SKM-1 treated with dmso at 0.1 percent for 144 hours (cell line): ENCODE measurements around the gene EPB41L2.
"Not testable (repeated sequence)": the region's sequence is repeated elsewhere in the genome, so short reads cannot be mapped to it uniquely, and the experiment has no call there.

Experiments
- DNase-seq: peaks from one replicate; lab custom pipeline; 2025; ENCODE audit not compliant: unreplicated experiment; lab: John Stamatoyannopoulos, UW

The EPB41L2 gene

DNA sequence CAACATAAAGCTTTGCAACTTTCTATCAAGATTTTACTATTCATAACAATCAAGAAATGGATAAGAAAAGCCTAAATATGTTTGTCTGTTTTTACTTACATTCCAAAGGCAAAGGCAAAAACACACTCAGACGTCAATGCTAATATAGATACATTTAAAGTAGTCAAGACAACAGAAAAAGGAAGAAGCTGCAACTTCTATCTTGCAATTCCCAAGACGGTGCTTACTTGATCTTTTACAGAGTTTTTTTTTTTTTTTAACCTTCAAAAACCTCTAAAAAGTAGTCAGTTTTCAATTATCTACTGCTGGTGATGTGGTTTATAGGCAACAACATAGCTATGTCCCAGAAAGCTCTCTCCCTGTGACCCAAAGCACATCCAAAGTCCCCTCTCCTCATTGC, 58.1 kb downstream of the EPB41L2 start:
- DNase-seq: no peak

DNA sequence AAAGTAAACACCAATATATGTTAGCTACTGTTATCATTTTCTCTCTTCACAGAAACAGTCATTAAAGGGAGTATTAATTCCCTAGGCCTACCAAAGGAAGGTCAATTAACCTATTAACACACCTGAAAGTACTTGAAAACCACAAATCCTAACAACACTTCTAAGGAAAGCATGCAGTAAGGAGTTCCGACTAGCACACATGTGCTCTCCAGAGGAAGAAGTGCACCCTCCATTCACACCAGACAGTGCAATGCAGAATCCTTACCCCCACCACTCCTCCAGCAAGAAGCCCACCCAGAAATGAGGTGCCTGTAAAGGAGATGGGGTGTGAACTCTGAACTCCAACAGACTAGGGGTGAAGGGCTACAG, 58.7 kb downstream of the EPB41L2 start:
- DNase-seq: no peak

DNA sequence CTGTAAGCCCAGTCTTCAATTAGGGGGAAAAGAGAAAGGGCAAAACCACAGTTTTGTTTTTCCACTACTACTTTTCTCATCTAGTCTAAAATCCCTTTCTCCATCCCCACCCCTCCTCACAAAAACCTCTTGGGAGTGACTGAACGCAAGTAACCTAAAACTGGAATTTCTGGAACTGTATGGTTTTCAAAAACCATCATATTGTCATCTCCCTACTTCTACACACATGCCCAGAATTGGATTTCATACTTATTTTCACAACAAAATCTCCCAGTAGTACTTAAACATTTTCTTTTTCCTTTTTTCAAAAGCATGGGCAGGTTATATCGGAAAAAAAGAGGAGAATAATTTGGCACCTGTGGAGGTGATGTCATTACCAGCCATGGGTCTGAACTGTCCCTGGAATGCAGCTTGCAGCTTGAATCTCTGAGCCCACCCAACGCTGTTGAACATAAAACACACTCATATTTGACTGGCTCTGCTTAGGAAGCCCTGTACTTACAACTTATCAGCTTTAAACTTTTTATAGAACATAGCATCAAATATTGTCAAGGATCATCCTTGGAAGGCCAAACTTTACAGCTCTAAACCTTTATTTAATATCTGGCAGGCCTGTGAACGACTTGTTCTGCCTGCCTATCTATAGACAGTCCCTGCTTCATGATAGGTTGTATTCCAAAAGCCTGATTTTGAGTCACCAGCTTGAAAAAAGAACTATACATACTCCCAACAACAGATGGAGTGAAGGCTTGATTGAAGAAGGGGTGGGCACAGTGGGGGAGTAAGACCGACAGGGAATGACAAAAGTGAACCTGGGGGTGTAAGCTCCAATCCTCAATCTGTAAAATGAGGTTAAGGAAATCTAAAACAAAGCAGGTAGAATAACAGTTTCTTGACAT, 59.3 kb downstream of the EPB41L2 start:
- no peak for DNase-seq

DNA sequence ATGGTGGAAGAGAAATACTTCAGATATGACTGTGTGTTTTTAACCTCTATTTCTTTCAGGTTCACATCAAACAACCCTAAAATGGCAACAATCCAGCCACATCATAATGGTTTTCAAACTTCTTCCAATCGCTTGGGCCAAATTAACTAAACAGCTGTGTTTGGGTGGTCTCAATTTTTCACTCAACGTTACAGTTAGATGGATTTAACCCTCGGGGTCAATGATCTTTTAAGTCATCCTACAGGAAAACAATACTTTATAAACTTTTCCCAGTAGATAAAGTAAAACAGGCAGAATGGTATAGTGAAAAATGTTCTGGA, 60.4 kb downstream of the EPB41L2 start:
- no peak for DNase-seq

DNA sequence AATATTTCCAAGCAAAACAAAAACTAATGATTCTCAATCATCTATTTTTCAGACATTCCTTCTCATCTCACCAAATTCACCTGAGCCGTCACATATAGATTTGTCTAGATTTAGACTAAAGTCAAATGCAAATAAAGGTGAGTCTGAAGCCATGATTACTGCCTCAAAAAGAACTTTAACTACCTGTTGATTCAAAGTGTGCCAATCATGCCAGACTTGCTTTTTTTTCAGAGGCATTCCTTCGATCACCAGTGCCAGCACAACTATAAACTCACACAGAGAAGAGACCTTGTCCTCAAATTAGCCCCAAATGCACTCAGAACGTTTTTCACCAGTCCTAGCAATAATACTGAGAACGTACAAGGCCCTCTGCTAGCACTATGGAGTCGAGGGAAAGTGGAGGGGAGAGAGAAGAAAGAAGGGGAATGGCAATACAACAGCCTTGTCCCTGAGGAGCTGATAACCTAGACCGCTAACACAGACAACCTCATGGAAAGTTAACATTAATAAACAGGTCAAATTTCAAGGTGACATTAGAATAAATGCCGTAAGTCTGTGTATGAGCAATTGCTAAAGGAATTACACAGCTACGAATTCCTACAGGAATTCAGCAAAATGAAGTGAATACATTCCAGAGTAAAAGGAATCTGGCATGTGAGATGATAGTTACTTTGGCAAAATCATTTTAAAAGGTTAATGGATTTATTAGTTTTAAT, 60.9 kb downstream of the EPB41L2 start:
- no peak for DNase-seq

DNA sequence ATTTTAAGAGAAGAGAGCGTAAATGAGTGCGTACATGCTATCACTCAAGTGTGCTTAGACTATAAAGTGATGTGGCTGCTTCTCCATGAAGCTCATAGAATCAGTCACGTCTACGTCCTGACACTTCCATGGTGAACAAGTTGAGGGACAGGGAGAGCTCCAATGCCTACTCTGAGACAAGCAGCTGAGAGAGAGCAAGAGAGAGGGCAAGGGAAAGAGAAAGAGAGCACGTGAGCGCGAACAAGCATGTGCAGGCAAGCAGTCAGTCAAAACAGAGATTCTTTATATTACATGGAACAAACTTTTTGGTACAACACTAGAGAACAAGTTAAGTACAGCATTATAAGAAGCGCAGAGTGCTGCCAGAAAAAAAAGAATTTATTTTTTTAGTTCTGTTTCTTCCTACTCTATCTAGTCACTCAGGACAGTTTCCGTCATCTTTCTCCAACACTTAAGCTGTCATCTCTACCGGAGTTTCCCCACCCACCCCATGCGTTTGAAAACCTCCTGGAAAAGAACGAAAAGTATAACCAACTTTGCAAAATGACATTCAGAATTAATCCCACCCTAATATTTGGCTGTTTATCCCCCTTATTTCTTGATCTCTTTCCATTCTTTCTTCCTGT, 61.8 kb downstream of the EPB41L2 start:
- DNase-seq: no peak

DNA sequence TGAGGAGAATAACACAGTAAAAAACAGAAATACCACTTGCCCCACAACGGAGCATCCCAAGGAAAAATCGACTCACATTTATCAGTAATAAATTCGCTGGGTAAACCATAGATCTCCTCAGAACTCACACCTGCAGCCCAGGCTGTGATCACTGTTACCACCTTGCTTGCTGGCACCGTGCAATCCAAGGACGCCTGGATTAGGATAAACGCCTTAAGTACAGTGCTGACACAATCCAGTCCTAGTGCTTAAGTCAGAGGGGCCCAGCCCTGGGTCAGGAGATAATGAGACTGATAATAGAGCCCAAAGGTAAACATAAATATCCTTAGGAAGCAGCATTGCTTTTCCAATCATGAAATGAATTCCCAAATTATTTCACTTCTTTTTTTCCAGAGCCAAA, 62.5 kb downstream of the EPB41L2 start:
- no peak for DNase-seq

DNA sequence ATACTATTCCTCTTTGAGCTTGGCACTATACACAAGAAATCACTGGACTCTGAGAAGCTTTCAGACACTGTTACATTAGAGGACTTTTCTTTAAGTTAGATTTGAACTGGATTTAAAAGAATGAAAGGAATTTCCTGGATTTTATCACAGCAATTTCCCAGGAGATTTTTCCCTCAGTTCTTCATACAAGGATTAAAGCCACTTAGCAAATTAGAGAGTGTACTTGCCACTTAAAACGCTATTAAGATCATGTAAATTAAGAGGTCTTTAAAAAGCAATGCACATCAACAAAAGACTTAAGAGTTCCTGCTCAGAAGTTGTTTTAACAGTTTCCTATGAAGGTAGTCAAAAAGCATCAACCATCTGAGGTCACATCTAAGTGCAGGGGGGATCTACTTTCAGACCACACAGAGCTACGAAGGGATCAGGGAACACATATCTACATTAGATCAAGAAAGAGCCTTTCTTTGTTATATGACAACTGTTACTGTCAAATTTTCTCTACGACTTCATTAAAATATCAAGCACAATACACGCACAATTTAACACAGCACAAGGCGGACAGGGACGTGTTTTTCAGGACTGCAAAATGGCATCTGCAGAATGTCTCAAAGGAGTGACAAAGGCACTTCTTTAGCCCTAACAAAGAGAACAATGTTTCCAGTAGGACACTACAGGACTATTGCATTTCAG, 65.8 kb downstream of the EPB41L2 start:
- no peak for DNase-seq

DNA sequence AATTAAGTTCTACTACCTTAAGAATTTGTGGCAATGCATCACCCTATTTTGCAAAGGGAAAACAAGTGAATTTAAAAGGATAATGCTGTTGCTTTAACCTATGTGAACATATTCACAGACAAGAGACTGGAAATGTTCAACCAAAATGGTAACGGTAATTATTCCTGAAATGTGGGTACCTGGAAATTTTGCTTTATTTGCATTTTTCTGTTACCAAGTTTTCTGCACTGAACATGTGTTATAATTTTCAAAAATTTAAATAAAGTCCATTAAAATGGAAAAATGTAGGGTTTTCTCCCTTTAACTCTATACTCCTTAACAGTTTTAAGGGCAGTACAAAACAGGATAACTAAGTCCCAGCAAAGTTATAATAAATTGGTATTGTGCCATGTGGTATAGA, 66.4 kb downstream of the EPB41L2 start:
- DNase-seq: no peak

DNA sequence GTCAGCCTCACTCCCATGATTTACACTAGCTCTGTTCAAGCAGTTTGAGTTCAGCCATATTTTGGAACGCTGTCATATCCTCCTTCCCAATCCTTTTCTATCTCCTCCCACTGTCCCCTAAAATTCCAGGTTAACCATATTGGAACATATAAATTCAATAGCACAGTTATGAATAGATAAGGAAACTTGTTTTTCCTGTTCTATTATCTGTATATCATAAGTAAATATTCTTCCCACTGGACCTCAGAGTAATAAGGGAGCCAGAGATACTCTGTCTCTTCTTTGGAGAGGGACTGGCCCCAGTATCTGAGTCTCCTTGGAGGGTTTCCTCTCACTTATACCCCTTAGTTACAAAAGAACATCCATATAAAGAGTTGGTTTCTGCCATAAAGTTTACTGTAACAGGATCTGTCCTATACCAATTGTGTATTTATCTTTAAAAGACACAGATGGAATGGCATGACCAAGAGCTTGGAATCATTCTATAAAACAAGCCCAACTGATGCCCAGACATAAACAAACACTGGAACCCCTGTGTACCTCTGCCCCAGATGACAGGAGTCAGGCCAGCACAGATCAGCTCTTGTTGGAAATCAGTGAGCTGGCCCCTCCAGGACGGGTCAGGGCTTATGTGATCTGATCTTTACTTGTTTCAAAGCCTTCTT, 67.1 kb downstream of the EPB41L2 start:
- DNase-seq: no peak

DNA sequence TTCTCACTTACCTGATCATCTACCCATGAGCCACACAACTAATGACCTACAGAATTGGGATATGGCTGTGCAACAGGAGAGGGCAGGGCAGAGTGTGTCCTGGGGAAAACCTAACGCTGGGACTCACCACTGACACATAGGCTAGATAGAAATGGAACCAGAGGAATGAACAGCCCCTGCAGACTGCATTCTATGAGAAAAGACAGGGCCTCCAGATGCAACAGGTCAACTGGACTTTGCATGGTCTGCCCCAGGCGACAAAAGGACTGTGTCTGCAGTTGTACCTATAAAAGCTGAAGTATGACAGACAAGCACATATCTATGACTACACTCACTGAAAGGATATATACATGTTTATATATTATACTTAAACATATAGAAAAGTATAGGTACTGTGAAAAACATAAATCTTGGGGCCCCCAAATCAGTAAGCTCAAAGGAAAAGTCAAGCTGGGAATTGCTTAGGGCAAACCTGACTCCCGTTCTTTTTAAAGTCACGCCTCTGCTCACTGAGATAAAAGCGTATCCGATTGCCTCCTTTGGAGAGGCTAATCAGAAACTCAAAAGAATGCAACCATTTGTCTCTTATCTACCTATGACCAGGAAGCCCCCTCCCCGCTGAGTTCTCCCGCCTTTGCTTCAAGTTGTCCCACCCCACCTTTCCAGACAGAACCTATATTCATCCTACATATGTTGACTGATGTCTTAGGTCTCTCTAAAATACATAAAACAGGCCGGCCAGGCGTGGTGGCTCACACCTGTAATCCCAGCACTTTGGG, 68.5 kb downstream of the EPB41L2 start:
- DNase-seq: no peak

DNA sequence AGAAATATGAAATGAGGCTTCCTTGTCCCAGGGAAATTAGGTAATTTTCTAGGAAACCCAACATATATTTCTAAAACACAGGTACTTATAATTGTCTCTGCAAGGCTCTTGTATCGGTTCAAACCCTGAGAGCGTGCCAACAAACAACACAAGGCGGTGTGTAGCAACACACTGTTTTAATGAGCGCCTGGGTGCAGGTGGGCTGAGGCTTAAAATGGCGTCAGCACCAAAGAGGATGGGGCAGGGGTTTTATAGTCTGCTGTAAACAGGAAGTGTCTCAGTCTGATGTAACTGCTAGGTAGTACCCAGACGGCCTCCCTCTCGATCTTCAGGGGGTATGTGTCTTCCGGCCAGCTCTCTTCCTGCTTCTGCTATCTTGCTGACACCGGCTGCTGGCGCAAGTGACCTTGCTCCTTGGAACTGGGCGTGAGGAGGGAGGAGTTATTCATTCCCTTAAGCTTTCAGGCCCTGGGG, 69.7 kb downstream of the EPB41L2 start:
- DNase-seq: no peak

DNA sequence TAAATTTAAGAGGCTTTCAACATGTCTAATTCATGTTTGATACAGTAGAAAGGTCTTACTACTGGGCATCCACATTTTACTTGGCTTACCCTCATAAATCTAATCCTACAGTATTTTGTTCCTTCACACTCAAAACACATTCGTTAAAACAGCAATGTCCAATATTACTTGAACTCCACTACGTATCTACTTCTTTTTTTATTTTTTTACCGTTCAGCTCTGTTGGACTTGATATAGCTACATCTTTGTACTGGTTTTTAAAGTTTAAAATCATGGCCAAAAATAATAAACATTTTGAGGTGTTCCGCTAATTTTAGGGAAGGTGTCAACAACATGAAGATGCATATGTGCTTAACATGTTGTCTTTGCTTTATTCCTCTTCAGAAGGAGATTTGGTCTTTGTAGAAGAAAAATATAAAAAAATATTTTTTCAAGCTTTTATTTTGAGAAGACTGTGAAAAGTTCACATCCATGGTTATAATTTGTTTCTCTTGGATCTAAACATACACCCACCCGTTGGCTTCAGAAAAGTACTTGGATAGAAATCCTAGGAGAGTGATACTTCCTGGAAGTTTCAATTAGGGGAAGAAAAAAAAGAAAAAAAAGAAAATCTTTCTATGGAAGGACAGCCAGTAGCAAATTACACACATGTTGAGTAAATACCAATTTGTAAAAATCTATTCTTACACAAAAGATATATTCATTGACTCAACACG, 71.5 kb downstream of the EPB41L2 start:
- no peak for DNase-seq

DNA sequence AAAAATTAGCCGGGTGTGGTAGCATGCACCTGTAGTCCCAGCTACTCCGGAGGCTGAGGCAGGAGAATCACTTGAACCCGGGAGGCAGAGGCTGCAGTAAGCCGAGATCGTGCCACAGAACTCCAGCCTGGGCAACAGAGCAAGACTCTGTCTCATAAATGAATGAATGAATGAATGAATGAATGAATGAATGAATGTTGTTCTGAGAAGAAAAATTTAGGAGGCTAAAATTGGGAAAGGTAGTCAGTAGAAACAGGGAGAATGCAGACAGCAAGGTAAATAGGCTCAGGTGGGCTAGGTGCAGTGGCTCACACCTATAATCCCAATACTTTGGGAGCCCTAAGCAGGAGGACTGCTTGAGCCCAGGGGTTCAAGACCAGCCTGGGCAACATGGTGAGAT, 75.5 kb downstream of the EPB41L2 start:
- DNase-seq: not testable (repeated sequence)

DNA sequence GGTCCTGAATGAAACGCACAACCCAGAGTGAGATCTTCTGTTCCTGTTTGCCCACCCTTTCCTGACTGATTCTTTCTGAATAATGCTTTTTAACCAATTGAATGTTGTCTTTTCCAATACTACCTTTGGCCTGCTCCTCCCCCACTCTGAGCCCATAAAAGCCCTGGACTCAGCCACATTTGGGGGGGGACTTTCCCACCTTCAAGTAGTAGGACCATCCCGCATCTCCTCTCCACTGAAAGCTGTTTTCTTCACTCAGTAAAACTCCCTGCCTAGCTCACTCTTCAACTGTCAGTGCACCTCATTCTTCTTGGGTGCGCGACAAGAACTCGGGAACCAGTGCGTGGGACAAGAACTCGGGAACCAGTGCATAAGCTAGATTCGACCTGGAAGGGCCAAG, 77.9 kb downstream of the EPB41L2 start:
- DNase-seq: no peak

DNA sequence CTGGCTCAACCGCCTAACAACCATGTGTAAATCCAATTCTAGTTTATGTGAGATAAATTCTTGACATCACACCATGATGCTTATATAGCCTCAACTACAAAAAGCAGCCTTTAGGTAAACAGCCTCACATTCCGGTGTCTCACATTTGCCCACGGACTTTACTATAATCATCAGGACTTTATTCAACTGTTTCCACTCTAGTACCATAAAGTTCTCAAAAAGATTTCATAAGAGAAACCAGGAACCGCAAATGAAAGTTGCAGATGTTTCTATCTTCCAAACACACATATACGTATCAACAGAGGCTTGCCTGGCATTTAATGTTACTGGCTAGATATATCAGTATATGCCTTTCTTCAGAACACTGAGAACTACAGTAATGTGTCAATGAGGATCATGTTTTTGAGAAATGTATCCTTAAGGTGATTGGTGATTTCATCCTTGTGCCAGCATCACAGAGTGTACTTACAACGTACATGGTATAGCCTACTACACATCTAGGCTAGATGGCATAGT, 80.0 kb downstream of the EPB41L2 start:
- DNase-seq: no peak

DNA sequence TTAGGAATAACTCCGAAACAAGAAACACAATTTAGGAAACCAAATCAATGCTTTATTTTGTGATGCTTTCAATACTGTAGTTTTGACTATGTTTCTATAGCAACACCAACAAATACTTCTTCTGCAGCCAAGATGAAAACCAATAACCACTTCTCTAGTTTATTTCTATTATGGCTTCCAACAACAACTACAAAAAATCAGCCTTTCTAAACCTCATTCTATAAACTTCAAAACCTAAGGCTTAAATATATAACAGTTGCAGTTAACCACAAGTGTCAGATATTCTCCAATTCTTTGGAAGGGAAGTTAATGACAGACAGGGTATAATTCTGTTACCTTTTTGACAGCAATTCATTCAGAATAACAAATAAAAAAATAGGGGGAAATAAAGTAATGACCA, 80.9 kb downstream of the EPB41L2 start:
- DNase-seq: no peak

DNA sequence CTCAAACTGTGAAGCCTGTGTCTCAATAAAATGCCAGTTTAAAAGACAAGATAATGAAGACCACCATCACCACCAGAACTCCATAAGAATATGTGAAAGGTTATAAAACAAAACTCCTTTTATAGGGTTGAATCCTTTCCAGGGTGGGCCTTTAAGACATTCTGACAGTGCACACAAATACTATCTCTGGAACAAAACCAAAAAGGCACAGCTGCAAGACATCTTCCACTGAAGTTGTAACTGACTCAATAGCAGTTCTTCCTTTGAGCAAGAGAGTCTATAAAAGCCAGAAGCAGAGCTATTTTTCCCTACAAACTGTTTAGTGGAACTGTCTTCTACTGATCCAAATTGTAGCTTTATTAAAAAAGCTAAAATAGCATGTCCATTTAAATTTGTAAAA, 81.6 kb downstream of the EPB41L2 start:
- DNase-seq: no peak

DNA sequence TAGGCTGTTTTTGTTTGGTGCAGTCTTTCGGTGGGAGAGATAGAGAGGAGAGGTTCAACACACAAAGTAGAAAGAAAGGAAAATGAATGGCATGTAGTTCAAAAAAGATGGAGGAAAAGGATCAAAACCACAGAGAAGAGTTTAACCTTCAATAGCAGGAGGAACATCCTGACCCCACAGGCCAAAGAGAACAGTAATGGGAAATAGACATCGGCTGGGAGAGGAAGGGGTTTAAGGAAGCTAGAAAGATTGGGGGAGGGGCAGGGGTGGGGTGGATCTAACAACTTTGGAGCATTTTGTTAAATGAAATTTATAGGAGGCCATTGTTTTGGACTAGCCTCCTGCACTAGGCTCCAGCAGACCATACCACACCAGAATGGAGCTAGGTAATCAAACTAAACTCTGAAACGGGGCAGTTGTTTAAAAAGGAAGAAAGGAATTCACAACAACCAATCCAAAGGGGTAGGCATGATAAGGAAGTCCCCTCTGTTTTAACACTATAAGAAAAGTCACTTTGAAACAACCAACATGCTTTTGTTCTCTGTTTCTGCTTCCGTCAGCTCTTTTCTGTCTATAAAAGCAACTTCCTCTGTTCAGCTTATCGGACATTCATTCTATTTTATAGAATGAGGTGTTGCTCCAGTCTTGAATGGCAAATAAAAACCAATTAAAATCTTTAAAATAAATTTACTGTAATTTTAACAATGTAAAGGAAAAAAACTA, 82.6 kb downstream of the EPB41L2 start:
- no peak for DNase-seq
